LNCaP clone FGC (cell line): ENCODE results near the gene CREM.

Source experiments
- DNase-seq: peaks from one replicate; pipeline ENCODE4 v3.0.0-alpha.2; 2011; ENCODE audit warnings: low read depth
- H3K4me3 ChIP-seq: 2 replicates; pipeline ENCODE4 v1.5.1; 2011; ENCODE audit warnings: mild to moderate bottlenecking, low read depth, low read length, control low read depth
- TF ChIP-seq, protein P1 (sequence below): IDR thresholded peaks from 2 replicates; pipeline ENCODE4 v1.5.1; 2012; ENCODE audit warnings: mild to moderate bottlenecking; ENCODE audit not compliant: control insufficient read depth, insufficient read depth; ENCODE audit errors: extremely low read depth

Gene CREM

DNA sequence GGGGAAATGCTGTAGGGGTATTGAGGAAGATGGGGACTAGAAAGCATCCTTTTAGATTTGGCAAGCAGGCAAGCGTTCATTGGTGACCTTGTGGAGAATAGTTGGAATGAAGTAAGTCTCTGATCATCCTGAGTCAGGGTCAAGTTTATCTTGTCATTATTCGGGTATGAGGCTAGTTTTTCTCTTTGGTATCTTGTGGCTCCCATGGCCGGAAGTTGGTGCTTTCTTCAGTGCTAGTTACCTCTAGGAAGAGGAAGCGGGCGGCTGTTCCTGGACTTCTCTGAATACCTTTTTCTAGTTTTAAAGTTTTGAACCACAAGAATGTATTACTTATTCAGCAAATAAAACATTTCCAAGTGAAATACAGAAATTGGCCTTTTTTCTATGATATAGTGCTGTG, 9.2 kb downstream of the CREM start:
- H3K4me3 ChIP-seq: no peak overlapping the region
- no peak for DNase-seq
- TF ChIP-seq, protein P1, sequence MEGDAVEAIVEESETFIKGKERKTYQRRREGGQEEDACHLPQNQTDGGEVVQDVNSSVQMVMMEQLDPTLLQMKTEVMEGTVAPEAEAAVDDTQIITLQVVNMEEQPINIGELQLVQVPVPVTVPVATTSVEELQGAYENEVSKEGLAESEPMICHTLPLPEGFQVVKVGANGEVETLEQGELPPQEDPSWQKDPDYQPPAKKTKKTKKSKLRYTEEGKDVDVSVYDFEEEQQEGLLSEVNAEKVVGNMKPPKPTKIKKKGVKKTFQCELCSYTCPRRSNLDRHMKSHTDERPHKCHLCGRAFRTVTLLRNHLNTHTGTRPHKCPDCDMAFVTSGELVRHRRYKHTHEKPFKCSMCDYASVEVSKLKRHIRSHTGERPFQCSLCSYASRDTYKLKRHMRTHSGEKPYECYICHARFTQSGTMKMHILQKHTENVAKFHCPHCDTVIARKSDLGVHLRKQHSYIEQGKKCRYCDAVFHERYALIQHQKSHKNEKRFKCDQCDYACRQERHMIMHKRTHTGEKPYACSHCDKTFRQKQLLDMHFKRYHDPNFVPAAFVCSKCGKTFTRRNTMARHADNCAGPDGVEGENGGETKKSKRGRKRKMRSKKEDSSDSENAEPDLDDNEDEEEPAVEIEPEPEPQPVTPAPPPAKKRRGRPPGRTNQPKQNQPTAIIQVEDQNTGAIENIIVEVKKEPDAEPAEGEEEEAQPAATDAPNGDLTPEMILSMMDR: no peak

DNA sequence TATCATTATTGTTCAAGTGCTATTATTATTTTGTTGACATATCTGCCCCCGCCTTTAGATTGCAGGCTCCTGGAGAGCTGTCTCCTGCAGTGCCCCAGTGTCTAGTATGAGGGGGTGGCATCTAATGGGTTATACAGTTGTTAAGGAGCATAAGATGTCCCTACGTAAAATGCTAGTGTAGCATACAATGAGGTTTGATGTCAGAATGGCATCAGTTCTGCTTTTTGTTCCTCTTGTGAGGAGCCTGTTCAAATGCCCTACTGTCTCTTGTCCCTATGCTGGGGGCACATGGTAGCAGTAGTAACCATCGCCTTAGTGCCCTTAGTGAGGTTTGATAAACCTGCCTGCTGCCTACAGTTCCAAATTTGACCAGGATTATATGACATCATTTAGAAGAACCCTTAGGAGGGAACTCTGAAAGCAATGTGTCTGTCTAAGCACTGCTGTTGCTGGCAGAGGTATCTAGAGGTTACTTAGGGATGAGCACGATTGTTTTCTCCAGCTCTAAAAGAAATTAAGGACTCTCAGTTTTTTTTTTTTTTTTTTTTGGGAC, 9.7 kb downstream of the CREM start:
- H3K4me3 ChIP-seq: no peak overlapping the region
- TF ChIP-seq, protein P1: no peak
- DNase-seq: no peak

DNA sequence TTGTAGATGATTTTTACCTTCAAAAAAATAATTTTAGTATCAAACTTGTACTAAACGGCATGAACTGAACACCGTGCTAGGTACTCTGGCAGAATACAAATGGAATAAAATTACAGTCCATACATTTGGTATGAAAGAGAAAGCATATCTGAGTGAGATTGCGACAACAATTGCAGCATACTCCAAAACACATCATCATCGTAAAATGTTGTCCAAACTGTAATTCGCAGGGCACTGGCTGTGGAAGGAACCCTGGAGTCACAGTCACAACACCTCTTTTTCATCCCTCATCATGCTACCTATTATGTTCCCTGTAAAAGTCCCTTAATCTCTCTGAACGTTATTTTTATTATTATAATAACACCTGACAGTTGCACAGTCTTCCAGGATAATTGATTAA, 13.5 kb downstream of the CREM start:
- H3K4me3 ChIP-seq: no peak overlapping the region
- TF ChIP-seq, protein P1: no peak
- DNase-seq: no peak

DNA sequence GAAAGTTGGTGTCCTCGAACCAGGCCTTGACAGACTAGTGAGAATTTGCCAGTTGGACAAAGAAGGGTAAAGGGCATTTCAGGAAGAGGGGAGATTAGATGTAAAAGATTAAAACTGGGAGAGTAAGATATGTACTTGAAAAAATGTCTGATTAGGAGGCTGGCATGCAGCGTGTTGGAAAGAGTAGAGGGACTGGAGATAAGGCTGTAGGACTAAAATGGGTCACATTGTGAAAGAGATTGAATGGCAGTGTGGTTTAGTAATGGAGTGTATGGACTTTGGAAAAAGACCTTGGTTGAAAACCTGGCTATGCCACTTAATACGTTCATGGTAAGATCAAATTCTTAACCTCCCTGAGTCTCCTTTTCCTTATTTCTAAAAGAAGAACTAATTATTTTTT, 14.1 kb downstream of the CREM start:
- TF ChIP-seq, protein P1: no peak
- no peak overlapping the region for H3K4me3 ChIP-seq
- DNase-seq: no peak

DNA sequence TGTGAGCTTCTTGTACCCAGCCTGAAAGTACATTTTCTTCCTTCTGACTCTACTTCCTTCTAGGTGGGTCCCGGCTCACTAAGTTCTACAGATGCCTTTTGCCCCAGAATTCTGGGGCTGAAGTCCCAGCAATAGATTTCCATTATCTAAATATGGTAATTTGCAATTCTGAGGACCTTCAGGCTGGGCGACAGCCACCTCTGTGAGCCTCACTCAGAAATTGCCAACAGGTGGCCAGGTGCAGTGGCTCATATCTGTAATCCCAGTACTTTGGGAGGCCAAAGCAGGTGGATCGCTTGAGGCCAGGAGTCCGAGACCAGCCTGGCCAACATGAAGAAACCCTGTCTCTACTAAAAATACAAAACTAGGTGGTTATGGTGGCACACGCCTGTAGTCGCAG, 23.7 kb downstream of the CREM start:
- H3K4me3 ChIP-seq: no peak overlapping the region
- DNase-seq: no peak
- TF ChIP-seq, protein P1: no peak

DNA sequence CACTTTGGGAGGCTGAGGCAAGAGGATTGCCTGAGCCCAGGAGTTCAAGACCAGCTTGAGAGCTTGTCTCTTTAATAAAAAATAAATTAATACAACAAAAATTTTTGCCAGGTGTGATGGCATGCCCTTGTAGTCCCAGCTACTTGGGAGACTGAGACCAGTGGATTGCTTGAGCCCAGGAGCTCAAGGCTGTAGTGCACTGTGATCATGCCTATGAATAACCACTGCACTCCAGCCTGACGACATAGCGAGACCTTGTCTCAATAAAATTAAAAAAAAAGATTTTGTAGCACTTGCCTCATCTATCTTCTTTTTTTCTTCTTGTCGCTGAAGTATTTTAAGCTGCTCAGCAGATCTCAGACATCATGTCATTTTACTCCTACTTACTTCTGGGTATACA, 26.3 kb downstream of the CREM start:
- DNase-seq: no peak
- H3K4me3 ChIP-seq: no peak overlapping the region
- TF ChIP-seq, protein P1: no peak

DNA sequence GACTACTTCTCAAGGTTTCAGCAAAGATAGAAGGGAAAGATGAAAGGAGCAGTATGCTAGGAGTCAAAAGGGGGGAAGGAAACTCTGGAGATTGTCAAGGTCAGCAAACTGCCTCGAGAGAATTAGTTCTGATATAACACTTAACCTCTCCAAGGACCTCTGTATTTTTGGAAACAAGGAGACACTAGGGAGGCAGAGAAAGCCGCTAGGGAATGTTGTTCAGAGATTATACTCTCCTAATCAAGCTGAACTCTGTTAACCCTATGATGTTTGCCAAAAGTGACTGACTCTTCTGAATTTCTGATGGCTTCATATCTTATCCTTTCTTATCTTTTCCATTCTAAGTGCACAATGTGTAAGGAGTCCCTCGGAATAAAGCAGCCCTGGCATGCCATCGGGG, 27.1 kb downstream of the CREM start:
- H3K4me3 ChIP-seq: no peak overlapping the region
- DNase-seq: no peak
- TF ChIP-seq, protein P1: no peak
